ENCODE measurements around the gene GPR180.
"Not testable (repeated sequence)": the region's sequence is repeated elsewhere in the genome, so short reads cannot be mapped to it uniquely, and the experiment has no call there.

GPR180 gene

GRCh38 chr13:94623316-94623715 lies 21.7 kb downstream of the GPR180 start:
- H3K27me3 ChIP-seq (ENCODE audit: control insufficient read depth, insufficient read depth, low read length) = no peaks in the 10 kb centered on the region
- H3K9ac ChIP-seq (ENCODE audit: low read depth, low read length) = no peak overlapping the region
- no peak overlapping the region for H3K4me3 ChIP-seq (ENCODE audit: low read depth, low read length)
- no peaks in the 10 kb centered on the region for H3K9me3 ChIP-seq (ENCODE audit: control insufficient read depth, insufficient read depth, low read length)
- no peaks in the 10 kb centered on the region for H3K4me1 ChIP-seq (ENCODE audit: control insufficient read depth, insufficient read depth, low read length)
- peaks cover 4% of the 10 kb centered on the region for H3K36me3 ChIP-seq (ENCODE audit: control insufficient read depth, insufficient read depth, low read length)

- Histone ChIP-seq H3K27me3 (ENCODE audit: control insufficient read depth, insufficient read depth, low read length) (no peaks in the 10 kb centered on the region), H3K4me1 (ENCODE audit: control insufficient read depth, insufficient read depth, low read length) (no peaks in the 10 kb centered on the region), H3K36me3 (ENCODE audit: control insufficient read depth, insufficient read depth, low read length) (peaks cover 4% of the 10 kb centered on the region), H3K9me3 (ENCODE audit: control insufficient read depth, insufficient read depth, low read length) (no peaks in the 10 kb centered on the region), H3K4me3 (ENCODE audit: low read depth, low read length) (no peak overlapping the region), H3K9ac (ENCODE audit: low read depth, low read length) (no peak overlapping the region)
Measured at GRCh38 chr13:94630858-94631257, 29.2 kb downstream of the GPR180 start.

GRCh38 chr13:94632226-94632980 lies 30.7 kb downstream of the GPR180 start:
- no peak overlapping the region for H3K9ac ChIP-seq (ENCODE audit: low read depth, low read length)
- no peaks in the 10 kb centered on the region for H3K27me3 ChIP-seq (ENCODE audit: control insufficient read depth, insufficient read depth, low read length)
- H3K9me3 ChIP-seq (ENCODE audit: control insufficient read depth, insufficient read depth, low read length) = no peaks in the 10 kb centered on the region
- H3K4me3 ChIP-seq (ENCODE audit: low read depth, low read length) = no peak overlapping the region
- no peaks in the 10 kb centered on the region for H3K4me1 ChIP-seq (ENCODE audit: control insufficient read depth, insufficient read depth, low read length)
- no peaks in the 10 kb centered on the region for H3K36me3 ChIP-seq (ENCODE audit: control insufficient read depth, insufficient read depth, low read length)

- not testable (repeated sequence) for H3K9ac ChIP-seq (ENCODE audit: low read depth, low read length); H3K4me1 ChIP-seq (ENCODE audit: control insufficient read depth, insufficient read depth, low read length); H3K4me3 ChIP-seq (ENCODE audit: low read depth, low read length); H3K27me3 ChIP-seq (ENCODE audit: control insufficient read depth, insufficient read depth, low read length); H3K9me3 ChIP-seq (ENCODE audit: control insufficient read depth, insufficient read depth, low read length); H3K36me3 ChIP-seq (ENCODE audit: control insufficient read depth, insufficient read depth, low read length)
Measured at GRCh38 chr13:94636096-94636495, 34.4 kb downstream of the GPR180 start.

GRCh38 chr13:94636942-94637578 lies 35.4 kb downstream of the GPR180 start:
- Histone ChIP-seq H3K27me3 (ENCODE audit: control insufficient read depth, insufficient read depth, low read length) (no peaks in the 10 kb centered on the region), H3K4me1 (ENCODE audit: control insufficient read depth, insufficient read depth, low read length) (peaks cover 3% of the 10 kb centered on the region), H3K9me3 (ENCODE audit: control insufficient read depth, insufficient read depth, low read length) (no peaks in the 10 kb centered on the region), H3K36me3 (ENCODE audit: control insufficient read depth, insufficient read depth, low read length) (no peaks in the 10 kb centered on the region), H3K4me3 (ENCODE audit: low read depth, low read length) (no peak overlapping the region), H3K9ac (ENCODE audit: low read depth, low read length) (no peak overlapping the region)

- not testable (repeated sequence) for H3K4me3 ChIP-seq (ENCODE audit: low read depth, low read length); H3K9me3 ChIP-seq (ENCODE audit: control insufficient read depth, insufficient read depth, low read length); H3K27me3 ChIP-seq (ENCODE audit: control insufficient read depth, insufficient read depth, low read length); H3K36me3 ChIP-seq (ENCODE audit: control insufficient read depth, insufficient read depth, low read length); H3K4me1 ChIP-seq (ENCODE audit: control insufficient read depth, insufficient read depth, low read length); H3K9ac ChIP-seq (ENCODE audit: low read depth, low read length)
Measured at GRCh38 chr13:94637677-94638076, 36.0 kb downstream of the GPR180 start.

- Histone ChIP-seq H3K9ac (ENCODE audit: low read depth, low read length) (no peak overlapping the region), H3K9me3 (ENCODE audit: control insufficient read depth, insufficient read depth, low read length) (no peaks in the 10 kb centered on the region), H3K27me3 (ENCODE audit: control insufficient read depth, insufficient read depth, low read length) (no peaks in the 10 kb centered on the region), H3K36me3 (ENCODE audit: control insufficient read depth, insufficient read depth, low read length) (no peaks in the 10 kb centered on the region), H3K4me3 (ENCODE audit: low read depth, low read length) (no peak overlapping the region), H3K4me1 (ENCODE audit: control insufficient read depth, insufficient read depth, low read length) (peaks cover 3% of the 10 kb centered on the region)
Measured at GRCh38 chr13:94640721-94641120, 39.1 kb downstream of the GPR180 start.

GRCh38 chr13:94641409-94641941 lies 39.8 kb downstream of the GPR180 start:
- Histone ChIP-seq H3K4me3 (ENCODE audit: low read depth, low read length) (no peak overlapping the region), H3K9me3 (ENCODE audit: control insufficient read depth, insufficient read depth, low read length) (no peaks in the 10 kb centered on the region), H3K4me1 (ENCODE audit: control insufficient read depth, insufficient read depth, low read length) (peaks cover 3% of the 10 kb centered on the region), H3K36me3 (ENCODE audit: control insufficient read depth, insufficient read depth, low read length) (no peaks in the 10 kb centered on the region), H3K9ac (ENCODE audit: low read depth, low read length) (no peak overlapping the region), H3K27me3 (ENCODE audit: control insufficient read depth, insufficient read depth, low read length) (no peaks in the 10 kb centered on the region)

GRCh38 chr13:94646904-94647303 lies 45.2 kb downstream of the GPR180 start:
- H3K36me3 ChIP-seq (ENCODE audit: control insufficient read depth, insufficient read depth, low read length) = no peaks in the 10 kb centered on the region

GRCh38 chr13:94656176-94656575 lies 54.5 kb downstream of the GPR180 start:
- H3K9ac ChIP-seq (ENCODE audit: low read depth, low read length) = no peak overlapping the region
- no peak overlapping the region for H3K4me3 ChIP-seq (ENCODE audit: low read depth, low read length)
- H3K27me3 ChIP-seq (ENCODE audit: control insufficient read depth, insufficient read depth, low read length) = no peaks in the 10 kb centered on the region
- H3K4me1 ChIP-seq (ENCODE audit: control insufficient read depth, insufficient read depth, low read length) = peaks cover 15% of the 10 kb centered on the region
- H3K36me3 ChIP-seq (ENCODE audit: control insufficient read depth, insufficient read depth, low read length) = no peaks in the 10 kb centered on the region
- H3K9me3 ChIP-seq (ENCODE audit: control insufficient read depth, insufficient read depth, low read length) = peaks cover 3% of the 10 kb centered on the region

More at GRCh38 chr13:94646904-94647303, 45.2 kb downstream of the GPR180 start:
- Histone ChIP-seq H3K4me1 (ENCODE audit: control insufficient read depth, insufficient read depth, low read length) (no peaks in the 10 kb centered on the region), H3K27me3 (ENCODE audit: control insufficient read depth, insufficient read depth, low read length) (no peaks in the 10 kb centered on the region), H3K9ac (ENCODE audit: low read depth, low read length) (no peak overlapping the region), H3K9me3 (ENCODE audit: control insufficient read depth, insufficient read depth, low read length) (no peaks in the 10 kb centered on the region), H3K4me3 (ENCODE audit: low read depth, low read length) (no peak overlapping the region)

- Histone ChIP-seq H3K4me1 (ENCODE audit: control insufficient read depth, insufficient read depth, low read length) (peaks cover 15% of the 10 kb centered on the region), H3K4me3 (ENCODE audit: low read depth, low read length) (no peak overlapping the region), H3K27me3 (ENCODE audit: control insufficient read depth, insufficient read depth, low read length) (no peaks in the 10 kb centered on the region), H3K36me3 (ENCODE audit: control insufficient read depth, insufficient read depth, low read length) (no peaks in the 10 kb centered on the region), H3K9me3 (ENCODE audit: control insufficient read depth, insufficient read depth, low read length) (peaks cover 3% of the 10 kb centered on the region), H3K9ac (ENCODE audit: low read depth, low read length) (no peak overlapping the region)
Measured at GRCh38 chr13:94656766-94657165, 55.1 kb downstream of the GPR180 start.

GRCh38 chr13:94657167-94657566 lies 55.5 kb downstream of the GPR180 start:
- Histone ChIP-seq H3K9ac (ENCODE audit: low read depth, low read length) (no peak overlapping the region), H3K4me3 (ENCODE audit: low read depth, low read length) (no peak overlapping the region), H3K27me3 (ENCODE audit: control insufficient read depth, insufficient read depth, low read length) (no peaks in the 10 kb centered on the region), H3K36me3 (ENCODE audit: control insufficient read depth, insufficient read depth, low read length) (no peaks in the 10 kb centered on the region), H3K9me3 (ENCODE audit: control insufficient read depth, insufficient read depth, low read length) (peaks cover 3% of the 10 kb centered on the region), H3K4me1 (ENCODE audit: control insufficient read depth, insufficient read depth, low read length) (peaks cover 15% of the 10 kb centered on the region)

All from iPS-15b (cell line).